ENCODE results near the gene TP63.
"Not testable (repeated sequence)": the region's sequence is repeated elsewhere in the genome, so short reads cannot be mapped to it uniquely, and the experiment has no call there.

The TP63 gene

DNA sequence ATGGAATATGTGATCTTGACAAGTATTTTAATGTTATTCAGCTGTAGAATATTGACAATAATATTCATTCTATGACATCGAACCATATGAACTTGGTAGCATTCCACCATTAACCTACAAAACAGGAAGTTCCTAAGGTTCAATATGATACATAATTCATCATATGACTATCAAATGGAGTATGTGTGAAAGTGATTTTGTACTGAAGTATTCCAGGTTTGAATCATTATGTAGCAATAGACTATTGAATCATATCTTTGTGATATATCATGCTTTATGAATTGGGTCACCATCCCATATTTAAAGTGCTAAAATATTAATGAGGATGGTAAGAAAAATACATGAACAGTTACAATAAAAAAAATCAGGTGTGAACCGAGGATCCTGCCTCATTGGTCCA, 95.1 kb downstream of the TP63 start:
- DNase-seq (ENCODE audit: low read depth in 2 of 2), result no peak

DNA sequence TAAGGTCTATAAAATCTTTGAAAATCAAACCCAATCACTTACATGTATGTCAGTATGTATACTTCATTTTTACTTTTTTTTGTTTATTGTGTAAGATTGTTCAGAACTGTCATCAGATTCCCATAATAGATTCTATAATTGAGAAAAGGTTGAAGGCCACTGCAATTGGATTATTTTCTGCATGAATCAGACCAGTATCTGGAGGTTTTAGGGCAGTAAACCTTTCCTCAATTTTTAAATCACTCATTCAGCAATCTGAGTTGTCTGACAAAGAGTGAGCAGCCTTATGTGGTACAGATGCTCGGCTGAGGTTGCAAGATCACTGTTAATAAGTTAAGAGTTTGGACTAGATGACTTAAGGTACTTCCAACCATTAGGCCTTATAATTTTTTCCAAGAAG, 96.0 kb downstream of the TP63 start:
- DNase-seq (ENCODE audit: low read depth in 2 of 2), result no peak

DNA sequence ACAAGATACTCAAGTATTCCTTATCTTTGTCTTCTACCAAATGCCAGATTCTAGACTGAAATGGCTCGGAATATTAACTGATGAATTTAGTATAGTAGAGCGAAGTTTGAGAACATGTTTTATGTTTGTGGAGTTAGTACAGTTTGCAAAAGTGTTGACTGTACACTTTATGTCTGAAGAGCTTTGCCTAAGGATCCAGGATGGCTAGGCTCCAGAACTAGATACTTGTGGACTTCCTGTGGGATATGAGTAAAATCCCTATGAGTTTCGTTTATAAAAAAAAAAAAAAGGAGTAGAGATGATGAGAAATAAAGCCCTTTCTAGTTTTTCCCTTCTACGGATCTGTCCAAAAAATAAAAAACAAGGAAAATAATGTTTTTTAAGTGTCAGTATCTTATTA, 96.7 kb downstream of the TP63 start:
- no peak for DNase-seq (ENCODE audit: low read depth in 2 of 2)

- DNase-seq (ENCODE audit: low read depth in 2 of 2), result no peak
Observed at GRCh38 chr3:189728915-189729314, 97.7 kb downstream of the TP63 start.

DNA sequence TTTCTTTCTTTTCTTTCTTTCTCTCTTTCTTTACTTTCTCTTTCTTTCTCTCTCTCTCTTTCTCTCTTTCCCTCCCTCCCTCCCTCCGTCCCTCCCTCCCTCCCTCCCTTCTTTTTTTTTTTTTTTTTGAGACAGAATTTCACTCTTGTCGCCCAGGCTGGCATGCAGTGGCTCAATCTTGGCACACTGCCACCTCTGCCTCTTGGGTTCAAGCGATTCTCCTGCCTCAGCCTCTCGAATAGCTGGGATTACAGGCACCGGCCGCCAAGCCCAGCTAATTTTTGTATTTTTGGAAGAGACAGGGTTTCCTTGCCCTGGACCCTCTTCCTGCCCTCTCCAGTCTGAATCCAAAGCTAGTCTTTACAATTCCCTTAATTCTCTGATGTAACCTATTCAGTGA, 102.9 kb downstream of the TP63 start:
- DNase-seq (ENCODE audit: low read depth in 2 of 2), result no peak

DNA sequence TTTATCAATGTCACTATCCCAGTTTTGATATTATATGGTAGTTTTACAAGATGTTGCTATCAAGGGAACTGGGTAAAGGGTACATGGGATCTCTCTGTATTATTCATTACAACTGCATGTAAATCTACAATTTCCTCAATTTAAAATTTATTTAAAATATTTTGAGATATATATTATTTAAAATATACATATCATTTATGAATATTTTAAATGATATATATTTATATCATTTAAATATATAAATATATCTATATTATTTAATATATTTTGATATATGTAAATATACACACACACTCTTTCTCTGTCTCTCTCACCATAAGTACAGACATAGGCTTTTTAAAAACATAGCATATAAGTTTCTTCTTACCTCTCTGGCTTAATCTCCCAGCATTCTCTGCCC, 104.7 kb downstream of the TP63 start:
- no peak for DNase-seq (ENCODE audit: low read depth in 2 of 2)

- no peak for DNase-seq (ENCODE audit: low read depth in 2 of 2)
Observed at GRCh38 chr3:189737071-189737470, 105.9 kb downstream of the TP63 start.

- no peak for DNase-seq (ENCODE audit: low read depth in 2 of 2)
Observed at GRCh38 chr3:189737619-189738018, 106.4 kb downstream of the TP63 start.

DNA sequence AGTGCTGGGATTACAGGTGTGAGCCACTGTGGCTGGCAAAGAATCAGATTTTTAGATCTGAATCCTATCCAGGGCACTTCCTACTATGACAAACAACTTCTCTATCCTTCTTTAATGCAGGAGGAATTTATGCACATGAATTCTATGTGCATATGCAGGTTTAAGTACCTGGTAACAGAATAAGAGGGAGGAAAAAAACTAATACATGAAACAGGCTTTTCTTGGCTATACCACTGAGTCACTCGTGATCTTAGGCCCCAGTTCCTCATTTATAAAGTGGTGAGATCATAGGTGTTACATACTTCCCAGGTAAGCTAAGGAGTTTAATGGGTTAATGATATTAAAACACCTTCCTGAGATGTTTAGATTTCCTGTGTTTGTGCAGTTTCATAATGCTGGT, 108.2 kb downstream of the TP63 start:
- DNase-seq (ENCODE audit: low read depth in 2 of 2), result no peak

DNA sequence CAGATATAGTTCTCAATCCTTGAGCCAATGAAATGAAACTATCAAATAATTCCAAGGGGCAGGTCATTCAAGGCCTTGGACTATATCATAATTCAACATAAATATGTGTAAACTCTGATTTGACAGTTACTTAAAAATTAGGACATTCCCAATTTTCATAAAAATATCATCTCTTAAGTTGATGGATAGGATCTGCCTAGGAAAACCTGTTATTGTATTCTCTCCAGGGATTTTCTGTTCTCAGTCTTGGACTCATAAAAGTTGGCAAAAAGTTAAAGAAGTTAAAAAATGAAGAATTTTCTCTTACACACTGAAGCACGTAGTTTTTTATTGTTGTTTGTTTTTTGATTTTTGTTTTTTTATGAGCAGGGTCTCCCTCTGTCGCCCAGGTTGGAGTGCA, 109.0 kb downstream of the TP63 start:
- DNase-seq (ENCODE audit: low read depth in 2 of 2), result no peak

DNA sequence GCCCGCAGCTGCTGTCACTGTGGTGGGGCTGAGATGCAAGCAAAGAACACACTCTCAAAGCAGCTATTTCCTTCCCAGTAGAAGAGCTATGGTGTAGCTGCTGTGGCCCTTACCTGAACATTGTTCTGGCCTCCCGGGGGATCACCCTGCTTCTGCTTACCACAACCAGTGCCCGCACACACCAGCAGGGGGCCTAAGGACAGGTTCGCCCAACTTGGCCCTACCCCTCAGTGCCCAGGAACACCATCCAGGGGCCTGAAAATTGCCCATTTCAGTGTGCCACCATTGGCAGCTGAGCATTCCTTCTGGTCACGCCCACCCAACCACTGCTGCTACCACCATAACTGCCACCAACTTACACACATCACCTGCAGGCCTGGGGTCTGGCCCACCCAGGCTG, 113.0 kb downstream of the TP63 start:
- DNase-seq (ENCODE audit: low read depth in 2 of 2), result no peak

DNA sequence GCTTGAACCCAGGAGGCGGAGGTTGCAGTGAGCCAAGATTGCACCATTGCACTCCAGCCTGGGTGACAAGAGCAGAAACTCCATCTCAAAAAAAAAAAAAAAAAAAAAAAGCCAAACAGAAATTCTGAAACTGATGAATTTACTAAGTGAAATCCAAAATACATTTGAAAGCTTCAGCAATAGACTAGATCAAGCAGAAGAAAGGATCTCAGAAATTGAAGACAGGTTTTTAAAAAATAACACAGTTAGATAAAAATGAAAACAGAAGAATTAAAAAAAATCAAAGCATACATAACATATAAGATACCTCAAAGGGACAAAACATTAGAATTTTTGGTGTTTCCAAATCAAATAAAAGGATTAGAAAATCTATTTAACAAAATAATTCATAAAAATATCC, 114.4 kb downstream of the TP63 start:
- DNase-seq (ENCODE audit: low read depth in 2 of 2), result no peak

DNA sequence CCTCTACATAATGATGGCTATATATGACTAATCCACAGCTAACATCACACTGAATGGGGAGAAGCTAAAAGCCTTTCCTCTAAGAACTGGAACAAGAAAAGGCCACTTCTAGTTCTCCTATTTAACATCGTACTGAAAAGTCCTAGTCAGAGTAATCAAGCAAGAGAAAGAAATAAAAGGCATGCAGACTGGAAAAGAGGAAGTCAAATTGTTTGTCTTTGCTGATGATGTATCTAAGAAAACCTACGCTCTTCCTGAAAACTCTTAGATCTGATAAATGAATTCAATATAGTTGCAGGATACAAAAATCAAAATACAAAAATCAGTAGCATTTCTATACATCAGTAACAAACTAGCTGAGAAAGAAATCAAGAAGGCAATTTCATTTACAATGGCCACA, 116.9 kb downstream of the TP63 start:
- no peak for DNase-seq (ENCODE audit: low read depth in 2 of 2)

DNA sequence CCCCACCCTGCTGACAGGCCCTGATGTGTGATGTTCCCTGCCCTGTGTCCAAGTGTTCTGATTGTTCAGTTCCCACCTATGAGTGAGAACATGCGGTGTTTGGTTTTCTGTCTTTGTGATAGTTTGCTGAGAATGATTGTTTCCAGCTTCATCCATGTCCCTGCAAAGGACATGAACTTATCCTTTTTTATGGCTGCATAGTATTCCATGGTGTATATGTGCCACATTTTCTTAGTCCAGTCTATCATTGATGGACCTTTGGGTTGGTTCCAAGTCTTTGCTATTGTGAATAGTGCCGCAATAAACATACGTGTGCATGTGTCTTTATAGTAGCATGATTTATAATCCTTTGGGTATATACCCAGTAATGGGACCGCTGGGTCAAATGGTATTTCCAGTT, 119.8 kb downstream of the TP63 start:
- DNase-seq (ENCODE audit: low read depth in 2 of 2), result not testable (repeated sequence)

DNA sequence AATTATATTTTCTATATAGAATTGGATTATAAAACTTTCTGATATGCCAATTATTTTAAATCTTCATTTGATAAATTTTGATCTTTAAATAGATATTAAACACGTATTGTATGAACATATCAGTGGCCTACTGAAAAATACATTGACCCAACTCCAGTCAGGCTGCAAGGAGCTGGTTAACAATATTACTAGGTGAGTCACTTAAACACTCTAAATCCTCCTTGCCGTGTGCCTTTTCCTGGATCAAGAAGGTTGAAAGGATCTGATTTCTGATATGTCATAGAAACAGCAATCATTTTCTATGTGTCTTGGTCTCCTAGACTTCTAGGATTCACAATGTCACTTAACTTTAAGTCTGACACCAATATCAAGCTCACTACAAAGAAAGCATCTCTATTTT, 123.2 kb downstream of the TP63 start:
- DNase-seq (ENCODE audit: low read depth in 2 of 2), result no peak

DNA sequence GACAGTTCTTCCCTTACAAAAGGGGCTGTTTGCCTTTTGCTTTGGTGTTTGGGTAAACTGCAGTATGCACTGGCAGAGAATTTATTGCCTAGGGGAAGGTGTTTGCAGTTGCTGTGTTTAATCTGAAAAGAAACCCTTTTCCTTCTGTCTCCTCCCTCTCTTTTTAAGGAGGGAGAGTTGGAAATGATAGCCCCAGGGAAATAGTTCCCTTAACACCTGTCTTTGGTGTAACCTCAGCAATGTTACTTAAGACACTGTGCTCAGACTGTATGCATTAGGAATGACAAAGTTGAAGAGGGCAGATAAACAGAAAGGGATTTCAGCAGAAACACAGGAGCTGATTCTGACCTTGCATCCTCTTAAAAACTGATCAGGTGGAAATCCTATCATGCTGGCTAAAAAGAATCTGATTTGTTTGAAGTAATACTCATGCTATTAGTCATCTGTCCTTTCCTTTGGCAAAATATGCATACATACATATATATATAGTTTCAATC, 125.4 kb downstream of the TP63 start:
- DNase-seq (ENCODE audit: low read depth in 2 of 2), result no peak

GRCh38 chr3:189758186-189758585, 127.0 kb downstream of the TP63 start:
- DNase-seq (ENCODE audit: low read depth in 2 of 2), result no peak

GRCh38 chr3:189766416-189766815, 135.2 kb downstream of the TP63 start:
- no peak for DNase-seq (ENCODE audit: low read depth in 2 of 2)

DNA sequence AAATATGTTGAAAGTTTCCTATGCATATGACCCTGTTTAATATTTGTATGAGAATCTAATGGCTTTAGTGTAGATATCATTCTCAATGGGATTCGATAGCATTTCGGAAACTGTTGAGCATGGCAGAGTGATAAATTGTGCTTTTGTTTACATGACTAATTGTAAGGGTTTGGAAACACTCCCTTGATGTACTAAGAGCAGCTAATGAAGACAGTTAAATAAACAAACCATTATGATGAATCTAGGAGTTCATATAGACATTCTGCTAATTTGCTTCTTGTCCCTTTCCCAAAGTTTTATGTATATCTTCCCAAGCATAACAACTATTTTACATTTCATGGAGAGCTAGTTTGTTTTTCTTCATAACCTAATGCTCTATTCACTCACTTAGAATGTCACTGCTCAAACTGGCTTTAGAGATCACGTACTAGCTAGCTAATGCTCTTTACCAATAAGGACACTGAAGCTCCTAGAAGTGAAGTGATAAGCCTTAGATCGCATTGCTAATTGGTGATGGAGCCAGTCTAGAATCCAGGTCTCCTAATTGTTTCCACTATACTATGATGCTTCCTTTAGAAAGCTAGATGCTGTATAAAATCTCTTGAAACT, 140.8 kb downstream of the TP63 start:
- no peak for DNase-seq (ENCODE audit: low read depth in 2 of 2)

DNA sequence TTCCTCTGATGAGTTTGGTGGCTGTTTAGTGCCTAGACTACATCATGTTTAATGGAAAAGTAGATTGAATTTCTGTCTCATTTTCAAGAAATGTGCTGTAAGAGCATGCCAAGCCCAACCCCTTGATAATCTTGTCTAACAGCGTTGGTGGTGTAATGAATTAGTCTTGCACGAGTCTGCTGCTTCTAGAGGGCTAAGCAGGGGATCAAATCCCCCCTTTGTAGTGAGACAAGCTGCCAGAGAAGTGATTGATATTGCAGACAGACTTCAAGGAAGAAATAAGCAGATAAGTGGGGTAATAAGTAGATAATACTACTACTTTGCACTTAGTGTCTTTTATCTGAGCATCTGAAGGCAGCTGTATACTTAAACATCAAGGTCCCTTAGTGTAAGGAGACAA, 141.4 kb downstream of the TP63 start:
- DNase-seq (ENCODE audit: low read depth in 2 of 2), result no peak

GRCh38 chr3:189773056-189773455, 141.9 kb downstream of the TP63 start:
- DNase-seq (ENCODE audit: low read depth in 2 of 2), result no peak

GRCh38 chr3:189776149-189776824, 145.1 kb downstream of the TP63 start:
- no peak for DNase-seq (ENCODE audit: low read depth in 2 of 2)

DNA sequence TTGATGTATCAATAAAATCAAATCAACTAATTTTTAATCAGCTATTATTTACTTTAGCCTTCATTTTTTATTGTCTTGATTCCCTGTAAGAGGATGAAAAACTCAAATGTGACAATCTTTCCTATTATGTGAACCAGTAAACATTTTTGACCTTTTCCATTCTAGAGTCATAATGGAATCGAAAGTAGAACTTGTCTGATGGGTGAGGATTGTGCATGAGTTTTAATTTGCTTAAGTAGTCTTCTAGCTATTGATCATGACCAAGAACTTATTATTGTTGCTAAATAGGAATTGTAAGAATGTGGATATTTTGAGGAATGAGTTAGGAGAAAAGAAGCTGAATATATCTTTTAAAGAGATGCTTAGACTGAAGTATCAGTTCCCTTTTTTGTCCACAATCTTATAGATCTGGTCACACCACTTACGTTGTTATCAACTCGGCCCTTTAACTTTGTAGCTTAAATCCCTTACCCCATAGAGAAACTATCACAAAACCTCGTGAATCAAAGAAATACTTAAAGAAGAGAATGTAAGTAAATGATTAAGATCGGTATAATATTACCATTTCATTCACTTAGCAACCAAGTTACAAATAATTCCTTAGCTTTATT, 147.3 kb downstream of the TP63 start:
- DNase-seq (ENCODE audit: low read depth in 2 of 2), result no peak
